NB4 (cell line): ENCODE data around the gene KAT6B.

Source experiments
- POLR2A ChIP-seq: IDR thresholded peaks from 2 replicates; pipeline ENCODE4 v1.6.1; 2011; ENCODE audit warnings: mild to moderate bottlenecking; ENCODE audit not compliant: insufficient read length; ENCODE audit errors: extremely low read depth
- TF ChIP-seq, protein P1 (sequence below): IDR thresholded peaks from one replicate; pipeline ENCODE4 v1.5.1; 2012; ENCODE audit warnings: low read depth, low read length
- TF ChIP-seq, protein P2 (sequence below): IDR thresholded peaks from 2 replicates; pipeline ENCODE4 v1.6.1; 2011; ENCODE audit warnings: low read depth, low read length

DNA sequence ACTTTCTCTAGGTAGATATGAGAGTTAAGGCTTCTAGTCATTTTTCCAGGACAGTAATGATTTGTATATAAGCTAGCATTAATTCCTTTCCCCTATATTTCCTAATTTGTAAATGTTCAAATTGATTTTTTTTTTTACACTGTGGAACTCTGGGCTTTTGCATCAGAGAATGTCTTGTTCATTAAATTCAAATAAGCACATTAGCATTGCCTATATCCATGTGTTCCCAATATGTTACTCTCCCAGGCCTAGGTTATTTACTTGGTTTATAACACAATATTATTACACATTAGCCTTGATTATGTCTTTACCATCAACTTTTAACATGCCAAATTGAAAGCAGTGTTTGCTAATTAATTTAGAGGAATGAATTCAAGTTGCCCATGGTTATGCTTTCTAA is 201.6 kb downstream of the KAT6B start:
- no peak for TF ChIP-seq POLR2A
- TF ChIP-seq, protein P1, sequence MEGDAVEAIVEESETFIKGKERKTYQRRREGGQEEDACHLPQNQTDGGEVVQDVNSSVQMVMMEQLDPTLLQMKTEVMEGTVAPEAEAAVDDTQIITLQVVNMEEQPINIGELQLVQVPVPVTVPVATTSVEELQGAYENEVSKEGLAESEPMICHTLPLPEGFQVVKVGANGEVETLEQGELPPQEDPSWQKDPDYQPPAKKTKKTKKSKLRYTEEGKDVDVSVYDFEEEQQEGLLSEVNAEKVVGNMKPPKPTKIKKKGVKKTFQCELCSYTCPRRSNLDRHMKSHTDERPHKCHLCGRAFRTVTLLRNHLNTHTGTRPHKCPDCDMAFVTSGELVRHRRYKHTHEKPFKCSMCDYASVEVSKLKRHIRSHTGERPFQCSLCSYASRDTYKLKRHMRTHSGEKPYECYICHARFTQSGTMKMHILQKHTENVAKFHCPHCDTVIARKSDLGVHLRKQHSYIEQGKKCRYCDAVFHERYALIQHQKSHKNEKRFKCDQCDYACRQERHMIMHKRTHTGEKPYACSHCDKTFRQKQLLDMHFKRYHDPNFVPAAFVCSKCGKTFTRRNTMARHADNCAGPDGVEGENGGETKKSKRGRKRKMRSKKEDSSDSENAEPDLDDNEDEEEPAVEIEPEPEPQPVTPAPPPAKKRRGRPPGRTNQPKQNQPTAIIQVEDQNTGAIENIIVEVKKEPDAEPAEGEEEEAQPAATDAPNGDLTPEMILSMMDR, result no peak
- TF ChIP-seq, protein P2, sequence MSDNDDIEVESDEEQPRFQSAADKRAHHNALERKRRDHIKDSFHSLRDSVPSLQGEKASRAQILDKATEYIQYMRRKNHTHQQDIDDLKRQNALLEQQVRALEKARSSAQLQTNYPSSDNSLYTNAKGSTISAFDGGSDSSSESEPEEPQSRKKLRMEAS, result no peak
